ENCODE measurements around the gene RCC1. TPM values are rescaled to one million over a fixed set of nuclear protein-coding genes. Genes with fewer than 3 reads are reported as not detected.

Gene RCC1
- total RNA-seq, 1 experiment from 2014 or later, result 103 TPM

DNA sequence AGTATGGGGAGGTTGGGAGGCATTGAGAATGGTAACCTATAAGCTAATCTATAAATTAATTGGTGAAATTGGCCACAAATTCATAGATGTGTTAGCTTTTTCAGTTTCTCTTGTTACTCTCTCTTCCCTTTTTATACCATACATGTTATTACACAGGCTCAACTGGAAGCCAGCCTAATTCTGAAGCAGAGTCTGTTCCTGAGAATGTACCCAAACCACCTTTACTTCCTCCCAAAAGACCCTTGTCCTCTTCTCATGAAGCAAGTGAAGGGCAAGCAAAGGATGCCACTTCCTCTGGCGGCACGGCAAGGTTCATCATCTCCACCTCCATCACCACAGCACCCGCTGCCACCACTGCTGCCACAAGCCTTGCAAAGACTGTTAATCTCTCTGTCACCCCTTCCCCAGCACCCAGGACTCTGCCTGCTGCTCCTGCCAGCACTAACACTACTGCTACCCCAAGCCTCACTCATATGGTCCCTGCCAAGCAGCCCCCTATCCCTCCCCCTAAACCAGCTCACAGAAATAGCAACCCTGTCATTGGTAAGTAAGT, 39.5 kb upstream of the RCC1 start:
- POLR2A ChIA-PET, result no interaction called here
- ATAC-seq (no peak), DNase-seq (ENCODE audit: low spot score) (no peak)
- Mint-ChIP-seq H3K4me3 (no peak overlapping the region), H3K27me3 (ENCODE audit: low read depth) (no peaks in the 10 kb centered on the region), H3K4me1 (no peaks in the 10 kb centered on the region), H3K27ac (no peak overlapping the region), H3K36me3 (peaks cover 33% of the 10 kb centered on the region), H3K9me3 (no peaks in the 10 kb centered on the region)
- TF ChIP-seq, protein P1, sequence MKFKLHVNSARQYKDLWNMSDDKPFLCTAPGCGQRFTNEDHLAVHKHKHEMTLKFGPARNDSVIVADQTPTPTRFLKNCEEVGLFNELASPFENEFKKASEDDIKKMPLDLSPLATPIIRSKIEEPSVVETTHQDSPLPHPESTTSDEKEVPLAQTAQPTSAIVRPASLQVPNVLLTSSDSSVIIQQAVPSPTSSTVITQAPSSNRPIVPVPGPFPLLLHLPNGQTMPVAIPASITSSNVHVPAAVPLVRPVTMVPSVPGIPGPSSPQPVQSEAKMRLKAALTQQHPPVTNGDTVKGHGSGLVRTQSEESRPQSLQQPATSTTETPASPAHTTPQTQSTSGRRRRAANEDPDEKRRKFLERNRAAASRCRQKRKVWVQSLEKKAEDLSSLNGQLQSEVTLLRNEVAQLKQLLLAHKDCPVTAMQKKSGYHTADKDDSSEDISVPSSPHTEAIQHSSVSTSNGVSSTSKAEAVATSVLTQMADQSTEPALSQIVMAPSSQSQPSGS (CRISPR knock-in tag; IDR thresholded peaks at IDR 0.05; ENCODE audit: borderline replicate concordance, low read depth), result no peak
- TF ChIP-seq ELF4 (CRISPR knock-in tag; IDR thresholded peaks at IDR 0.05; ENCODE audit: low read depth), result no peak
- no peak for TF ChIP-seq NFYB (CRISPR knock-in tag; conservative IDR thresholded peaks at IDR 0.05; ENCODE audit: low read depth)
- TF ChIP-seq, protein P2, sequence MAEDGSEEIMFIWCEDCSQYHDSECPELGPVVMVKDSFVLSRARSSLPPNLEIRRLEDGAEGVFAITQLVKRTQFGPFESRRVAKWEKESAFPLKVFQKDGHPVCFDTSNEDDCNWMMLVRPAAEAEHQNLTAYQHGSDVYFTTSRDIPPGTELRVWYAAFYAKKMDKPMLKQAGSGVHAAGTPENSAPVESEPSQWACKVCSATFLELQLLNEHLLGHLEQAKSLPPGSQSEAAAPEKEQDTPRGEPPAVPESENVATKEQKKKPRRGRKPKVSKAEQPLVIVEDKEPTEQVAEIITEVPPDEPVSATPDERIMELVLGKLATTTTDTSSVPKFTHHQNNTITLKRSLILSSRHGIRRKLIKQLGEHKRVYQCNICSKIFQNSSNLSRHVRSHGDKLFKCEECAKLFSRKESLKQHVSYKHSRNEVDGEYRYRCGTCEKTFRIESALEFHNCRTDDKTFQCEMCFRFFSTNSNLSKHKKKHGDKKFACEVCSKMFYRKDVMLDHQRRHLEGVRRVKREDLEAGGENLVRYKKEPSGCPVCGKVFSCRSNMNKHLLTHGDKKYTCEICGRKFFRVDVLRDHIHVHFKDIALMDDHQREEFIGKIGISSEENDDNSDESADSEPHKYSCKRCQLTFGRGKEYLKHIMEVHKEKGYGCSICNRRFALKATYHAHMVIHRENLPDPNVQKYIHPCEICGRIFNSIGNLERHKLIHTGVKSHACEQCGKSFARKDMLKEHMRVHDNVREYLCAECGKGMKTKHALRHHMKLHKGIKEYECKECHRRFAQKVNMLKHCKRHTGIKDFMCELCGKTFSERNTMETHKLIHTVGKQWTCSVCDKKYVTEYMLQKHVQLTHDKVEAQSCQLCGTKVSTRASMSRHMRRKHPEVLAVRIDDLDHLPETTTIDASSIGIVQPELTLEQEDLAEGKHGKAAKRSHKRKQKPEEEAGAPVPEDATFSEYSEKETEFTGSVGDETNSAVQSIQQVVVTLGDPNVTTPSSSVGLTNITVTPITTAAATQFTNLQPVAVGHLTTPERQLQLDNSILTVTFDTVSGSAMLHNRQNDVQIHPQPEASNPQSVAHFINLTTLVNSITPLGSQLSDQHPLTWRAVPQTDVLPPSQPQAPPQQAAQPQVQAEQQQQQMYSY (CRISPR knock-in tag; IDR thresholded peaks at IDR 0.05), result no peak
- no peak for TF ChIP-seq NR3C1 (CRISPR knock-in tag; conservative IDR thresholded peaks at IDR 0.05; ENCODE audit: low read depth)
- no peak for TF ChIP-seq ZNF416 (CRISPR knock-in tag; IDR thresholded peaks at IDR 0.05)
- TF ChIP-seq SMAD4 (CRISPR knock-in tag; IDR thresholded peaks at IDR 0.05), result no peak
- TF ChIP-seq, protein P3, sequence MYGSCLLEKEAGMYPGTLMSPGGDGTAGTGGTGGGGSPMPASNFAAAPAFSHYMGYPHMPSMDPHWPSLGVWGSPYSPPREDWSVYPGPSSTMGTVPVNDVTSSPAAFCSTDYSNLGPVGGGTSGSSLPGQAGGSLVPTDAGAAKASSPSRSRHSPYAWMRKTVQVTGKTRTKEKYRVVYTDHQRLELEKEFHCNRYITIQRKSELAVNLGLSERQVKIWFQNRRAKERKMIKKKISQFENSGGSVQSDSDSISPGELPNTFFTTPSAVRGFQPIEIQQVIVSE (CRISPR knock-in tag; IDR thresholded peaks at IDR 0.05; ENCODE audit: borderline replicate concordance), result no peak
- TF ChIP-seq MYBL2 (CRISPR knock-in tag; IDR thresholded peaks at IDR 0.05), result no peak
- TF ChIP-seq FOXP1 (CRISPR knock-in tag; IDR thresholded peaks at IDR 0.05; ENCODE audit: borderline replicate concordance), result no peak
- TF ChIP-seq ZNF423 (CRISPR knock-in tag; IDR thresholded peaks at IDR 0.05), result no peak
- no peak for TF ChIP-seq JUN (CRISPR knock-in tag; IDR thresholded peaks at IDR 0.05)
- TF ChIP-seq, protein P4, sequence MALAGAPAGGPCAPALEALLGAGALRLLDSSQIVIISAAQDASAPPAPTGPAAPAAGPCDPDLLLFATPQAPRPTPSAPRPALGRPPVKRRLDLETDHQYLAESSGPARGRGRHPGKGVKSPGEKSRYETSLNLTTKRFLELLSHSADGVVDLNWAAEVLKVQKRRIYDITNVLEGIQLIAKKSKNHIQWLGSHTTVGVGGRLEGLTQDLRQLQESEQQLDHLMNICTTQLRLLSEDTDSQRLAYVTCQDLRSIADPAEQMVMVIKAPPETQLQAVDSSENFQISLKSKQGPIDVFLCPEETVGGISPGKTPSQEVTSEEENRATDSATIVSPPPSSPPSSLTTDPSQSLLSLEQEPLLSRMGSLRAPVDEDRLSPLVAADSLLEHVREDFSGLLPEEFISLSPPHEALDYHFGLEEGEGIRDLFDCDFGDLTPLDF (CRISPR knock-in tag; IDR thresholded peaks at IDR 0.05), result no peak
- TF ChIP-seq CBFB (CRISPR knock-in tag; IDR thresholded peaks at IDR 0.05; ENCODE audit: low read depth), result no peak
- TF ChIP-seq, protein P5, sequence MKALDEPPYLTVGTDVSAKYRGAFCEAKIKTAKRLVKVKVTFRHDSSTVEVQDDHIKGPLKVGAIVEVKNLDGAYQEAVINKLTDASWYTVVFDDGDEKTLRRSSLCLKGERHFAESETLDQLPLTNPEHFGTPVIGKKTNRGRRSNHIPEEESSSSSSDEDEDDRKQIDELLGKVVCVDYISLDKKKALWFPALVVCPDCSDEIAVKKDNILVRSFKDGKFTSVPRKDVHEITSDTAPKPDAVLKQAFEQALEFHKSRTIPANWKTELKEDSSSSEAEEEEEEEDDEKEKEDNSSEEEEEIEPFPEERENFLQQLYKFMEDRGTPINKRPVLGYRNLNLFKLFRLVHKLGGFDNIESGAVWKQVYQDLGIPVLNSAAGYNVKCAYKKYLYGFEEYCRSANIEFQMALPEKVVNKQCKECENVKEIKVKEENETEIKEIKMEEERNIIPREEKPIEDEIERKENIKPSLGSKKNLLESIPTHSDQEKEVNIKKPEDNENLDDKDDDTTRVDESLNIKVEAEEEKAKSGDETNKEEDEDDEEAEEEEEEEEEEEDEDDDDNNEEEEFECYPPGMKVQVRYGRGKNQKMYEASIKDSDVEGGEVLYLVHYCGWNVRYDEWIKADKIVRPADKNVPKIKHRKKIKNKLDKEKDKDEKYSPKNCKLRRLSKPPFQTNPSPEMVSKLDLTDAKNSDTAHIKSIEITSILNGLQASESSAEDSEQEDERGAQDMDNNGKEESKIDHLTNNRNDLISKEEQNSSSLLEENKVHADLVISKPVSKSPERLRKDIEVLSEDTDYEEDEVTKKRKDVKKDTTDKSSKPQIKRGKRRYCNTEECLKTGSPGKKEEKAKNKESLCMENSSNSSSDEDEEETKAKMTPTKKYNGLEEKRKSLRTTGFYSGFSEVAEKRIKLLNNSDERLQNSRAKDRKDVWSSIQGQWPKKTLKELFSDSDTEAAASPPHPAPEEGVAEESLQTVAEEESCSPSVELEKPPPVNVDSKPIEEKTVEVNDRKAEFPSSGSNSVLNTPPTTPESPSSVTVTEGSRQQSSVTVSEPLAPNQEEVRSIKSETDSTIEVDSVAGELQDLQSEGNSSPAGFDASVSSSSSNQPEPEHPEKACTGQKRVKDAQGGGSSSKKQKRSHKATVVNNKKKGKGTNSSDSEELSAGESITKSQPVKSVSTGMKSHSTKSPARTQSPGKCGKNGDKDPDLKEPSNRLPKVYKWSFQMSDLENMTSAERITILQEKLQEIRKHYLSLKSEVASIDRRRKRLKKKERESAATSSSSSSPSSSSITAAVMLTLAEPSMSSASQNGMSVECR (CRISPR knock-in tag; IDR thresholded peaks at IDR 0.05; ENCODE audit: borderline replicate concordance), result no peak
- TF ChIP-seq, protein P6, sequence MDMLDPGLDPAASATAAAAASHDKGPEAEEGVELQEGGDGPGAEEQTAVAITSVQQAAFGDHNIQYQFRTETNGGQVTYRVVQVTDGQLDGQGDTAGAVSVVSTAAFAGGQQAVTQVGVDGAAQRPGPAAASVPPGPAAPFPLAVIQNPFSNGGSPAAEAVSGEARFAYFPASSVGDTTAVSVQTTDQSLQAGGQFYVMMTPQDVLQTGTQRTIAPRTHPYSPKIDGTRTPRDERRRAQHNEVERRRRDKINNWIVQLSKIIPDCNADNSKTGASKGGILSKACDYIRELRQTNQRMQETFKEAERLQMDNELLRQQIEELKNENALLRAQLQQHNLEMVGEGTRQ (CRISPR knock-in tag; IDR thresholded peaks at IDR 0.05), result no peak
- no peak for TF ChIP-seq ESRRA (CRISPR knock-in tag; IDR thresholded peaks at IDR 0.05; ENCODE audit: borderline replicate concordance)
- TF ChIP-seq ZNF219 (CRISPR knock-in tag; IDR thresholded peaks at IDR 0.05; ENCODE audit: borderline replicate concordance), result no peak
- TF ChIP-seq, protein P7, sequence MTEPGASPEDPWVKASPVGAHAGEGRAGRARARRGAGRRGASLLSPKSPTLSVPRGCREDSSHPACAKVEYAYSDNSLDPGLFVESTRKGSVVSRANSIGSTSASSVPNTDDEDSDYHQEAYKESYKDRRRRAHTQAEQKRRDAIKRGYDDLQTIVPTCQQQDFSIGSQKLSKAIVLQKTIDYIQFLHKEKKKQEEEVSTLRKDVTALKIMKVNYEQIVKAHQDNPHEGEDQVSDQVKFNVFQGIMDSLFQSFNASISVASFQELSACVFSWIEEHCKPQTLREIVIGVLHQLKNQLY (CRISPR knock-in tag; IDR thresholded peaks at IDR 0.05), result no peak
- CTCF ChIA-PET, result no interaction called here
